GM23338 (cell line): ENCODE measurements around the gene ICOS. TPM values are rescaled to one million over a fixed set of nuclear protein-coding genes. Genes with fewer than 3 reads are reported as not detected.

Experiments
- ATAC-seq: fragments of 200-7000 bp; cut with Tn5 transposase; 3 replicates; pipeline ENCODE4 v1.9.1; 2020
- DNase-seq: peaks from one replicate; pipeline ENCODE4 v3.0.0-alpha.2; 2015; ENCODE audit warnings: low spot score
- H2AFZ ChIP-seq: fragments of 200-600 bp; sonication (generic); 2 replicates; pipeline ENCODE4 v1.8.0; 2016; ENCODE audit warnings: antibody characterized with exemption, mild to moderate bottlenecking, moderate library complexity
- H3F3A ChIP-seq: fragments of 200-600 bp; sonication (generic); replicated peaks from 2 replicates; pipeline ENCODE4 v1.8.0; 2017; ENCODE audit warnings: antibody characterized with exemption, mixed run types, low read depth
- H3K27ac ChIP-seq: fragments of 200-600 bp; sonication (generic); 2 replicates; pipeline ENCODE4 v1.6.1; 2016; ENCODE audit warnings: low read depth
- H3K27me3 ChIP-seq: fragments of 200-600 bp; sonication (generic); 2 replicates; pipeline ENCODE4 v1.8.0; 2016; ENCODE audit warnings: mild to moderate bottlenecking, mixed run types, moderate library complexity; ENCODE audit not compliant: insufficient read depth
- H3K36me3 ChIP-seq: fragments of 200-600 bp; sonication (generic); 2 replicates; pipeline ENCODE4 v1.8.0; 2016; ENCODE audit warnings: mild to moderate bottlenecking; ENCODE audit not compliant: insufficient read depth
- H3K4me1 ChIP-seq: fragments of 200-600 bp; sonication (generic); 2 replicates; pipeline ENCODE4 v1.8.0; 2016; ENCODE audit warnings: mild to moderate bottlenecking, moderate library complexity; ENCODE audit not compliant: insufficient read depth
- H3K4me2 ChIP-seq: fragments of 200-600 bp; sonication (generic); 2 replicates; pipeline ENCODE4 v1.7.1; 2017; ENCODE audit warnings: mixed run types
- H3K4me3 ChIP-seq: fragments of 200-600 bp; sonication (generic); 2 replicates; pipeline ENCODE4 v1.6.1; 2016; ENCODE audit warnings: mixed run types
- H3K79me2 ChIP-seq: fragments of 200-600 bp; sonication (generic); replicated peaks from 2 replicates; pipeline ENCODE4 v1.8.0; 2017; ENCODE audit warnings: mild to moderate bottlenecking; ENCODE audit not compliant: insufficient read depth
- H3K9me2 ChIP-seq: fragments of 200-600 bp; sonication (generic); 2 replicates; pipeline ENCODE4 v1.8.0; 2017; ENCODE audit not compliant: insufficient read depth
- H4K20me1 ChIP-seq: fragments of 200-600 bp; sonication (generic); replicated peaks from 2 replicates; pipeline ENCODE4 v1.8.0; 2017; ENCODE audit warnings: mild to moderate bottlenecking; ENCODE audit not compliant: insufficient read depth
- H3K27ac Mint-ChIP-seq: 2 replicates; pipeline ENCODE4 v1.8.0; 2020; ENCODE audit warnings: inconsistent platforms, mild to moderate bottlenecking, moderate library complexity, mixed read lengths
- H3K27me3 Mint-ChIP-seq: 3 replicates; pipeline ENCODE4 v1.8.0; 2022; ENCODE audit warnings: low read depth, mild to moderate bottlenecking, moderate library complexity, mixed read lengths, inconsistent platforms; ENCODE audit not compliant: insufficient read depth, poor library complexity
- H3K36me3 Mint-ChIP-seq: 3 replicates; pipeline ENCODE4 v1.8.0; 2021; ENCODE audit warnings: low read depth, mild to moderate bottlenecking, inconsistent platforms, moderate library complexity, mixed read lengths
- H3K4me1 Mint-ChIP-seq: 3 replicates; pipeline ENCODE4 v1.8.0; 2020; ENCODE audit warnings: mild to moderate bottlenecking, inconsistent platforms, mixed read lengths
- H3K4me3 Mint-ChIP-seq: 3 replicates; pipeline ENCODE4 v1.8.0; 2021; ENCODE audit warnings: moderate library complexity, mild to moderate bottlenecking, inconsistent platforms, mixed read lengths
- H3K9me3 Mint-ChIP-seq: 3 replicates; pipeline ENCODE4 v1.8.0; 2020; ENCODE audit warnings: moderate library complexity, mild to moderate bottlenecking, inconsistent platforms, mixed read lengths
- EZH2 ChIP-seq: fragments of 200-600 bp; sonication (generic); IDR thresholded peaks from one replicate; pipeline ENCODE4 v1.8.0; 2017; ENCODE audit warnings: antibody characterized with exemption, mild to moderate bottlenecking, low read depth; ENCODE audit not compliant: unreplicated experiment
- EZH2phosphoT487 ChIP-seq: fragments of 200-600 bp; sonication (generic); IDR thresholded peaks from one replicate; pipeline ENCODE4 v1.8.1; 2018; ENCODE audit warnings: antibody characterized with exemption; ENCODE audit not compliant: unreplicated experiment
- JUNB ChIP-seq: IDR thresholded peaks from one replicate; pipeline ENCODE4 v1.6.1; 2016; ENCODE audit warnings: antibody characterized with exemption; ENCODE audit not compliant: unreplicated experiment
- NANOG ChIP-seq: IDR thresholded peaks from 2 replicates; pipeline ENCODE4 v1.6.1; 2016; ENCODE audit warnings: antibody characterized with exemption, borderline replicate concordance
- STAT1 ChIP-seq: IDR thresholded peaks from one replicate; pipeline ENCODE4 v1.6.1; 2016; ENCODE audit warnings: antibody characterized with exemption; ENCODE audit not compliant: unreplicated experiment
- ZNF331 ChIP-seq: fragments of 250-450 bp; sonication (Bioruptor Pico); IDR thresholded peaks from 2 replicates; pipeline ENCODE4 v1.5.0; 2020; ENCODE audit warnings: low read depth, mild to moderate bottlenecking, moderate library complexity
- polyA plus RNA-seq: library from polyadenylated mRNA; unstranded; fragments of >200 nt; fragmentation: Nextera tagmentation; extraction: Ambion mirVana; gene quantifications from 2 replicates; pipeline ENCODE4 v1.2.1, GENCODE V29; 2016
- total RNA-seq: library from RNA; depleted of rRNA; stranded (reverse); fragments of >200 nt; shearing (Covaris generic); gene quantifications from 2 replicates; pipeline ENCODE4 v1.2.3, GENCODE V29; 2014
- TF ChIP-seq, protein P1 (sequence below): fragments of 250-450 bp; sonication (Bioruptor Pico); IDR thresholded peaks from 2 replicates; pipeline ENCODE4 v1.5.0; 2020; ENCODE audit warnings: mild to moderate bottlenecking, moderate library complexity
- TF ChIP-seq, protein P2 (sequence below), 2 experiments: fragments of 200-600 bp in 1 of 2; sonication (generic) in 1 of 2; conservative IDR thresholded peaks; 2 replicates each; pipeline versions ENCODE4 v1.5.1 to v1.6.1; 2016 to 2017; ENCODE audit warnings: antibody characterized with exemption in 2 of 2, low read depth in 2 of 2, mild to moderate bottlenecking in 2 of 2, moderate library complexity in 1 of 2
- TF ChIP-seq, protein P3 (sequence below): IDR thresholded peaks from 2 replicates; pipeline ENCODE4 v1.6.1; 2016; ENCODE audit warnings: antibody characterized with exemption
- TF ChIP-seq, protein P4 (sequence below): IDR thresholded peaks from one replicate; pipeline ENCODE4 v1.6.1; 2018; ENCODE audit warnings: antibody characterized with exemption; ENCODE audit not compliant: unreplicated experiment

The ICOS gene
- total and polyA plus RNA-seq, 2 experiments from 2014 or later = not detected

DNA sequence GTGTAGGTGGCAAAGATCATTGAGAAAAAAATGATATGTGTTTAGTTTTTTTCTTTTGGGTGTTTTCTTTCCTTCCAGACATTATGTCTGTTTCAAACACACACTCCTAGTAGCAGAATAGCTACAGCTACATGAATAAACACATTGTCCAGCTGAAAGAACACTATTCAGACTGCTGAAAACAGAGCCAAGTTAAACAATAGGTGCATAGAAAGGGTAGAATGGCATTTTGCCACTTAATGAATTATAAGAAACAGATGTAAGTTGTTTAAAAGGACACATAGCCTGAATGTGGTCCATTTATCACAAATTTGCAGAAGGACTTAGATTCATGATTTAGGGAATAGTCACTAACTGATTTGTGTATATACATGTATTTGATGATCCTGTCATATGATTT lies 48.9 kb upstream of the ICOS start (continued):
- TF ChIP-seq, protein P1, sequence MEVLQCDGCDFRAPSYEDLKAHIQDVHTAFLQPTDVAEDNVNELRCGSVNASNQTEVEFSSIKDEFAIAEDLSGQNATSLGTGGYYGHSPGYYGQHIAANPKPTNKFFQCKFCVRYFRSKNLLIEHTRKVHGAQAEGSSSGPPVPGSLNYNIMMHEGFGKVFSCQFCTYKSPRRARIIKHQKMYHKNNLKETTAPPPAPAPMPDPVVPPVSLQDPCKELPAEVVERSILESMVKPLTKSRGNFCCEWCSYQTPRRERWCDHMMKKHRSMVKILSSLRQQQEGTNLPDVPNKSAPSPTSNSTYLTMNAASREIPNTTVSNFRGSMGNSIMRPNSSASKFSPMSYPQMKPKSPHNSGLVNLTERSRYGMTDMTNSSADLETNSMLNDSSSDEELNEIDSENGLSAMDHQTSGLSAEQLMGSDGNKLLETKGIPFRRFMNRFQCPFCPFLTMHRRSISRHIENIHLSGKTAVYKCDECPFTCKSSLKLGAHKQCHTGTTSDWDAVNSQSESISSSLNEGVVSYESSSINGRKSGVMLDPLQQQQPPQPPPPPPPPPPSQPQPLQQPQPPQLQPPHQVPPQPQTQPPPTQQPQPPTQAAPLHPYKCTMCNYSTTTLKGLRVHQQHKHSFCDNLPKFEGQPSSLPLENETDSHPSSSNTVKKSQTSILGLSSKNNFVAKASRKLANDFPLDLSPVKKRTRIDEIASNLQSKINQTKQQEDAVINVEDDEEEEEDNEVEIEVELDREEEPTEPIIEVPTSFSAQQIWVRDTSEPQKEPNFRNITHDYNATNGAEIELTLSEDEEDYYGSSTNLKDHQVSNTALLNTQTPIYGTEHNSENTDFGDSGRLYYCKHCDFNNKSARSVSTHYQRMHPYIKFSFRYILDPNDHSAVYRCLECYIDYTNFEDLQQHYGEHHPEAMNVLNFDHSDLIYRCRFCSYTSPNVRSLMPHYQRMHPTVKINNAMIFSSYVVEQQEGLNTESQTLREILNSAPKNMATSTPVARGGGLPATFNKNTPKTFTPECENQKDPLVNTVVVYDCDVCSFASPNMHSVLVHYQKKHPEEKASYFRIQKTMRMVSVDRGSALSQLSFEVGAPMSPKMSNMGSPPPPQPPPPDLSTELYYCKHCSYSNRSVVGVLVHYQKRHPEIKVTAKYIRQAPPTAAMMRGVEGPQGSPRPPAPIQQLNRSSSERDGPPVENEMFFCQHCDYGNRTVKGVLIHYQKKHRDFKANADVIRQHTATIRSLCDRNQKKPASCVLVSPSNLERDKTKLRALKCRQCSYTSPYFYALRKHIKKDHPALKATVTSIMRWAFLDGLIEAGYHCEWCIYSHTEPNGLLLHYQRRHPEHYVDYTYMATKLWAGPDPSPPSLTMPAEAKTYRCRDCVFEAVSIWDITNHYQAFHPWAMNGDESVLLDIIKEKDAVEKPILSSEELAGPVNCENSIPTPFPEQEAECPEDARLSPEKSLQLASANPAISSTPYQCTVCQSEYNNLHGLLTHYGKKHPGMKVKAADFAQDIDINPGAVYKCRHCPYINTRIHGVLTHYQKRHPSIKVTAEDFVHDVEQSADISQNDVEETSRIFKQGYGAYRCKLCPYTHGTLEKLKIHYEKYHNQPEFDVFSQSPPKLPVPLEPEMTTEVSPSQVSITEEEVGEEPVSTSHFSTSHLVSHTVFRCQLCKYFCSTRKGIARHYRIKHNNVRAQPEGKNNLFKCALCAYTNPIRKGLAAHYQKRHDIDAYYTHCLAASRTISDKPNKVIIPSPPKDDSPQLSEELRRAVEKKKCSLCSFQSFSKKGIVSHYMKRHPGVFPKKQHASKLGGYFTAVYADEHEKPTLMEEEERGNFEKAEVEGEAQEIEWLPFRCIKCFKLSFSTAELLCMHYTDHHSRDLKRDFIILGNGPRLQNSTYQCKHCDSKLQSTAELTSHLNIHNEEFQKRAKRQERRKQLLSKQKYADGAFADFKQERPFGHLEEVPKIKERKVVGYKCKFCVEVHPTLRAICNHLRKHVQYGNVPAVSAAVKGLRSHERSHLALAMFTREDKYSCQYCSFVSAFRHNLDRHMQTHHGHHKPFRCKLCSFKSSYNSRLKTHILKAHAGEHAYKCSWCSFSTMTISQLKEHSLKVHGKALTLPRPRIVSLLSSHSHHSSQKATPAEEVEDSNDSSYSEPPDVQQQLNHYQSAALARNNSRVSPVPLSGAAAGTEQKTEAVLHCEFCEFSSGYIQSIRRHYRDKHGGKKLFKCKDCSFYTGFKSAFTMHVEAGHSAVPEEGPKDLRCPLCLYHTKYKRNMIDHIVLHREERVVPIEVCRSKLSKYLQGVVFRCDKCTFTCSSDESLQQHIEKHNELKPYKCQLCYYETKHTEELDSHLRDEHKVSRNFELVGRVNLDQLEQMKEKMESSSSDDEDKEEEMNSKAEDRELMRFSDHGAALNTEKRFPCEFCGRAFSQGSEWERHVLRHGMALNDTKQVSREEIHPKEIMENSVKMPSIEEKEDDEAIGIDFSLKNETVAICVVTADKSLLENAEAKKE (CRISPR knock-in tag) = no peak
- TF ChIP-seq, protein P2, sequence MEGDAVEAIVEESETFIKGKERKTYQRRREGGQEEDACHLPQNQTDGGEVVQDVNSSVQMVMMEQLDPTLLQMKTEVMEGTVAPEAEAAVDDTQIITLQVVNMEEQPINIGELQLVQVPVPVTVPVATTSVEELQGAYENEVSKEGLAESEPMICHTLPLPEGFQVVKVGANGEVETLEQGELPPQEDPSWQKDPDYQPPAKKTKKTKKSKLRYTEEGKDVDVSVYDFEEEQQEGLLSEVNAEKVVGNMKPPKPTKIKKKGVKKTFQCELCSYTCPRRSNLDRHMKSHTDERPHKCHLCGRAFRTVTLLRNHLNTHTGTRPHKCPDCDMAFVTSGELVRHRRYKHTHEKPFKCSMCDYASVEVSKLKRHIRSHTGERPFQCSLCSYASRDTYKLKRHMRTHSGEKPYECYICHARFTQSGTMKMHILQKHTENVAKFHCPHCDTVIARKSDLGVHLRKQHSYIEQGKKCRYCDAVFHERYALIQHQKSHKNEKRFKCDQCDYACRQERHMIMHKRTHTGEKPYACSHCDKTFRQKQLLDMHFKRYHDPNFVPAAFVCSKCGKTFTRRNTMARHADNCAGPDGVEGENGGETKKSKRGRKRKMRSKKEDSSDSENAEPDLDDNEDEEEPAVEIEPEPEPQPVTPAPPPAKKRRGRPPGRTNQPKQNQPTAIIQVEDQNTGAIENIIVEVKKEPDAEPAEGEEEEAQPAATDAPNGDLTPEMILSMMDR (conservative IDR thresholded peaks at IDR 0.05; ENCODE audit: low read depth in 2 of 2) = no peak
- TF ChIP-seq JUNB (no peak), ZNF331 (CRISPR knock-in tag) (no peak)

- Mint-ChIP-seq H3K9me3 (no peaks in the 10 kb centered on the region), H3K4me3 (no peak overlapping the region), H3K27ac (no peak overlapping the region), H3K4me1 (peaks cover 5% of the 10 kb centered on the region; the same call in 2 of the 3 replicates), H3K27me3 (peaks cover 3% of the 10 kb centered on the region), H3K36me3 (no peaks in the 10 kb centered on the region)
- no peak overlapping the region for H2AFZ ChIP-seq
- no peak overlapping the region for H3K4me2 ChIP-seq
- ATAC-seq (no peak), DNase-seq (no peak)
- no peaks in the 10 kb centered on the region for H3K4me1 ChIP-seq
- H4K20me1 ChIP-seq = no peaks in the 10 kb centered on the region
- H3K9me2 ChIP-seq = peaks cover 24% of the 10 kb centered on the region
- no peak overlapping the region for H3K27ac ChIP-seq
- H3F3A ChIP-seq = no peaks in the 10 kb centered on the region
- no peaks in the 10 kb centered on the region for H3K27me3 ChIP-seq
- H3K36me3 ChIP-seq = no peaks in the 10 kb centered on the region
- H3K4me3 ChIP-seq = no peak overlapping the region
- no peaks in the 10 kb centered on the region for H3K79me2 ChIP-seq
- no peak for TF ChIP-seq JUNB
- TF ChIP-seq, protein P2 (conservative IDR thresholded peaks at IDR 0.05; ENCODE audit: low read depth in 2 of 2) = no peak
- TF ChIP-seq, protein P3, sequence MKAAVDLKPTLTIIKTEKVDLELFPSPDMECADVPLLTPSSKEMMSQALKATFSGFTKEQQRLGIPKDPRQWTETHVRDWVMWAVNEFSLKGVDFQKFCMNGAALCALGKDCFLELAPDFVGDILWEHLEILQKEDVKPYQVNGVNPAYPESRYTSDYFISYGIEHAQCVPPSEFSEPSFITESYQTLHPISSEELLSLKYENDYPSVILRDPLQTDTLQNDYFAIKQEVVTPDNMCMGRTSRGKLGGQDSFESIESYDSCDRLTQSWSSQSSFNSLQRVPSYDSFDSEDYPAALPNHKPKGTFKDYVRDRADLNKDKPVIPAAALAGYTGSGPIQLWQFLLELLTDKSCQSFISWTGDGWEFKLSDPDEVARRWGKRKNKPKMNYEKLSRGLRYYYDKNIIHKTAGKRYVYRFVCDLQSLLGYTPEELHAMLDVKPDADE = no peak
- no peak for TF ChIP-seq EZH2
- no peak for TF ChIP-seq ZNF331 (CRISPR knock-in tag)
- TF ChIP-seq STAT1 = no peak
- TF ChIP-seq, protein P4, sequence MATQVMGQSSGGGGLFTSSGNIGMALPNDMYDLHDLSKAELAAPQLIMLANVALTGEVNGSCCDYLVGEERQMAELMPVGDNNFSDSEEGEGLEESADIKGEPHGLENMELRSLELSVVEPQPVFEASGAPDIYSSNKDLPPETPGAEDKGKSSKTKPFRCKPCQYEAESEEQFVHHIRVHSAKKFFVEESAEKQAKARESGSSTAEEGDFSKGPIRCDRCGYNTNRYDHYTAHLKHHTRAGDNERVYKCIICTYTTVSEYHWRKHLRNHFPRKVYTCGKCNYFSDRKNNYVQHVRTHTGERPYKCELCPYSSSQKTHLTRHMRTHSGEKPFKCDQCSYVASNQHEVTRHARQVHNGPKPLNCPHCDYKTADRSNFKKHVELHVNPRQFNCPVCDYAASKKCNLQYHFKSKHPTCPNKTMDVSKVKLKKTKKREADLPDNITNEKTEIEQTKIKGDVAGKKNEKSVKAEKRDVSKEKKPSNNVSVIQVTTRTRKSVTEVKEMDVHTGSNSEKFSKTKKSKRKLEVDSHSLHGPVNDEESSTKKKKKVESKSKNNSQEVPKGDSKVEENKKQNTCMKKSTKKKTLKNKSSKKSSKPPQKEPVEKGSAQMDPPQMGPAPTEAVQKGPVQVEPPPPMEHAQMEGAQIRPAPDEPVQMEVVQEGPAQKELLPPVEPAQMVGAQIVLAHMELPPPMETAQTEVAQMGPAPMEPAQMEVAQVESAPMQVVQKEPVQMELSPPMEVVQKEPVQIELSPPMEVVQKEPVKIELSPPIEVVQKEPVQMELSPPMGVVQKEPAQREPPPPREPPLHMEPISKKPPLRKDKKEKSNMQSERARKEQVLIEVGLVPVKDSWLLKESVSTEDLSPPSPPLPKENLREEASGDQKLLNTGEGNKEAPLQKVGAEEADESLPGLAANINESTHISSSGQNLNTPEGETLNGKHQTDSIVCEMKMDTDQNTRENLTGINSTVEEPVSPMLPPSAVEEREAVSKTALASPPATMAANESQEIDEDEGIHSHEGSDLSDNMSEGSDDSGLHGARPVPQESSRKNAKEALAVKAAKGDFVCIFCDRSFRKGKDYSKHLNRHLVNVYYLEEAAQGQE = no peak
- no peak for TF ChIP-seq EZH2phosphoT487
- no peak for TF ChIP-seq NANOG
Observed at GRCh38 chr2:203889542-203889941, 47.0 kb upstream of the ICOS start.
